Testis (tissue), 2 donors: ENCODE data around the gene EXOC4.

Experiments
- CTCF ChIP-seq, 3 experiments: fragments of 450-650 bp in 2 of 3; fragments of 200-600 bp in 1 of 3; sonication (generic) in 1 of 3; IDR thresholded peaks; one replicate each; pipeline ENCODE4 v1.5.1; 2016 to 2019; ENCODE audit warnings: antibody characterized with exemption in 3 of 3, mild to moderate bottlenecking in 2 of 3, moderate library complexity in 1 of 3
- POLR2A ChIP-seq: fragments of 450-650 bp; IDR thresholded peaks from one replicate; pipeline ENCODE4 v1.6.1; 2017; ENCODE audit warnings: antibody characterized with exemption, mild to moderate bottlenecking, moderate library complexity

GRCh38 chr7:133846203-133846945 lies 593.5 kb downstream of the EXOC4 start:
- TF ChIP-seq CTCF (IDR thresholded peaks at IDR 0.05) (no peak), POLR2A (no peak)
